ENCODE results near the gene MDC1.

The MDC1 gene

DNA sequence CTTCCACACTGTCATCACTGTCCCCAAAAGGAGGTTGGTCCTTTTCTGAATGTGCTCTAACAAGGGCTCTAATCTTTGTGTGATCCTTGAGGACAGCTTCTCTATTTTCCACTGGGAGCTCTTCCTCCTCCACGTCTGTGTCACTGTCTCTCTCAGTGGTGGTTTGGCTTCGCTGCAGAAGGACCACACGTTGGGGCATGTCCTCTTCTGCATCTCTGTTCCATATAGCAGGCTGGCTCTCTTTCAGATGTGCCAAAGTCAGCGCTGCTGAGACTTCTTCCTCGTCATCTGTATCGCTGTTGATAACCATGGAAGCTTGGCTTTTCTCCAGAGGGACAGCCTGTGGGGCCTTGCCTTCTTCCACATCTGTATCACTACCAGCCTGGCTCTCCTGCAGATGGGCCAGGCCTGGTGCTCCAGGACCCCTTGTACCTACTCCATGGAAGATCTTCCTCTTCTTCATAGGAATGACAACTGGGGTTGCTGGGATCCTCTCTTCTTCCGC is 4.6 kb downstream of the MDC1 start:
- Histone ChIP-seq H3K27ac (no peak overlapping the region), H3K36me3 (replicated peaks) (peaks cover 25% of the 10 kb centered on the region), H3K4me3 (ENCODE audit: low read depth, low read length) (no peak overlapping the region), H3K27me3 (replicated peaks) (no peaks in the 10 kb centered on the region)
- TF ChIP-seq, protein P1, sequence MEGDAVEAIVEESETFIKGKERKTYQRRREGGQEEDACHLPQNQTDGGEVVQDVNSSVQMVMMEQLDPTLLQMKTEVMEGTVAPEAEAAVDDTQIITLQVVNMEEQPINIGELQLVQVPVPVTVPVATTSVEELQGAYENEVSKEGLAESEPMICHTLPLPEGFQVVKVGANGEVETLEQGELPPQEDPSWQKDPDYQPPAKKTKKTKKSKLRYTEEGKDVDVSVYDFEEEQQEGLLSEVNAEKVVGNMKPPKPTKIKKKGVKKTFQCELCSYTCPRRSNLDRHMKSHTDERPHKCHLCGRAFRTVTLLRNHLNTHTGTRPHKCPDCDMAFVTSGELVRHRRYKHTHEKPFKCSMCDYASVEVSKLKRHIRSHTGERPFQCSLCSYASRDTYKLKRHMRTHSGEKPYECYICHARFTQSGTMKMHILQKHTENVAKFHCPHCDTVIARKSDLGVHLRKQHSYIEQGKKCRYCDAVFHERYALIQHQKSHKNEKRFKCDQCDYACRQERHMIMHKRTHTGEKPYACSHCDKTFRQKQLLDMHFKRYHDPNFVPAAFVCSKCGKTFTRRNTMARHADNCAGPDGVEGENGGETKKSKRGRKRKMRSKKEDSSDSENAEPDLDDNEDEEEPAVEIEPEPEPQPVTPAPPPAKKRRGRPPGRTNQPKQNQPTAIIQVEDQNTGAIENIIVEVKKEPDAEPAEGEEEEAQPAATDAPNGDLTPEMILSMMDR (IDR thresholded peaks at IDR 0.05; ENCODE audit: low read depth, low read length, missing control alignments): no peak
- no peak for DNase-seq
- in situ Hi-C loops (cut with HindIII; ENCODE audit: low pct_ligation_motif_present, low sequenced_read_pairs): no loop called here

DNA sequence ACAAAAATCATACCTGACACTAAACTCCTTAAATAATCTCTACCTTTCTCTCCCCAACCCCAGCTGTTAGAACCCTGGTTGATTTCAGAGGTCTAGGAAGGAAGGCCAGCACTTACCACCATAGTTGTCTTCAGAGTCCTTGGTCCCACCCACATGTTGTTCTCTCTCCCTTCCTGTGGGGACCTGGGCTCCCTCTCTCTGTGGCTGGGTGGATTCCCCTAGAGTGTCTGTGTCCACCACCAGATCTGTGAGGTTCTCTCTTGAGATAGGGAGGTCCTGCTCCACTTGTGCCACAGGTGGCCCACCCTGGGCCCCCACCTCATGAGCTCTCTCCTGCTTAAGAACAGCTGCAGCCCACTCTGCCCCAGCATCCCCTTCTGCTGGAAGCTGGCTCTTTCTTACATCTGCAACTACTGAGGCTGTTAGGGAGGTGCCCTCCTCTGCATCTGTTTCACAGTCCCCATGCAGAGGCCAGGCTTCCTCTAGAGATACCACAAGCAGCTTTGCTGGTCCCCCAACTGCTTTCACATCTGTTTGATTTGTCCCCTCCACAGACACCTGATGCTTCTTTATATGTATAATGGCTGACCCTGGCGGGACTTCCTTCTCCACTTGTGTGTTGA is 5.2 kb downstream of the MDC1 start:
- TF ChIP-seq, protein P1 (IDR thresholded peaks at IDR 0.05; ENCODE audit: low read depth, low read length, missing control alignments): no peak
- H3K4me3 ChIP-seq (ENCODE audit: low read depth, low read length): no peak overlapping the region
- in situ Hi-C loops (cut with HindIII; ENCODE audit: low pct_ligation_motif_present, low sequenced_read_pairs): no loop called here
- H3K27ac ChIP-seq: no peak overlapping the region
- no peaks in the 10 kb centered on the region for H3K27me3 ChIP-seq (replicated peaks)
- H3K36me3 ChIP-seq (replicated peaks): peaks cover 25% of the 10 kb centered on the region
- DNase-seq: no peak

DNA sequence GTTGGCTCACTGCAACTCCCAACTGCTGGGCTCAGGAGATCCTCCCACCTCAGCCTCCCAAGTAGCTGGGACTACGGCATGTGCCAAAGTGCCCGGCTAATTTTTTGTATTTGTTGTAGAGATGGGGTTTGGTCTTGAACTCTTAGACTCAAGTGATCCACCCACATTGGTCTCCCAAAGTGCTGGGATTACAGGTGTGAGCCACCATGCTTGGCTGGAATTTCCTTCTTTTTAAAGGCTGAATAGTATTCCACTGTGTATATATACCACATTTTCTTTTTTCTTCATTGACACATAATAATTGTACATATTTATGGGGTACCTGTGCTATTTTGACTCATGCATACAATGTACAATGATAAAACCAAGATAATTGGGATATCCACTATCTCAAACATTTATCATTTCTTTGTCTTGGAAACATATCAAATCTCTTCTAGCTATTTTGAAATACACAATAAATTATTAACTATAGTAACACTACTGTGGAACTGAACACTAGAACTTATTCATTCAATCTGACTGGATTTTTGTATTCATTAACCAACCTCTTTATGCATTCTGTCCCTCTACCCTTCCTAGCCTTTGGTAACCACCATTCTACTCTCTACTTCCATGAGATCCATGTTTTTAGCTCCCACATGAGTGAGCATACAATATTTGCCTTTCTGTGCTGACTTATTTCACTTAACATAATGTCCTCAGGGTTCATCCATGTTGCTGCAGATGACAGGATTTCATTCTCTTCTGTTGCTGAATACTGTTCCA is 7.8 kb downstream of the MDC1 start:
- in situ Hi-C loops (cut with HindIII; ENCODE audit: low pct_ligation_motif_present, low sequenced_read_pairs): no loop called here
- no peak overlapping the region for H3K4me3 ChIP-seq (ENCODE audit: low read depth, low read length)
- H3K27ac ChIP-seq: no peak overlapping the region
- peaks cover 25% of the 10 kb centered on the region for H3K36me3 ChIP-seq (replicated peaks)
- DNase-seq: no peak
- H3K27me3 ChIP-seq (replicated peaks): no peaks in the 10 kb centered on the region
- TF ChIP-seq, protein P1 (IDR thresholded peaks at IDR 0.05; ENCODE audit: low read depth, low read length, missing control alignments): no peak

DNA sequence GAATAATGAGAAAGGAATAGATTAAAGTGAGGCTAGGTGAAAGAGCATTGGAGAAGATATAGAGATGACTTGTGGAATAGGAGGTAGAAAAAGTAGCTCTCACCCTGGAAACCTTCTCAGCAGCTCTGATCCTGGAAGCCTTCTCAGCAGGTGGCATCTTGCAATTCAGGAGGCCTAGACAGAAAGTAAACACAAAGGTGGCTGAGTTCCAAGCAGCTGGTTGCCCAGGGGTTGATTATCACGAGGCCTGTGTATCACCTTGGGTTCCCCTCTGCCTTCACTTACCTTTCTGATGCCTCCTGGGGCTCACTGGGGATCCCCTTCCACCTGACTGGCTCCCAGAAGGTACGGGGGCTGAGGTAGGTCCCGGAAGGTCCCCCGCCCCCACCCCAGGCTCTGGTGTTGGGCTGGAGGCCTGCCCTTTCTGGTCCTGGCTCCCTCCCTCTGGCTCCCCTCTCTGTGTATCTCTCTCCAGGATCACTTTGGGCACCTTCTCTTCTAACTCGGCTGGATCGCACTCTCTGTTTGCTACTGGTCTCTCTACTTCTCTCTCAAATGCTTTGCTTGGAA is 9.7 kb downstream of the MDC1 start:
- in situ Hi-C loops (cut with HindIII; ENCODE audit: low pct_ligation_motif_present, low sequenced_read_pairs): no loop called here
- Histone ChIP-seq H3K27me3 (replicated peaks) (no peaks in the 10 kb centered on the region), H3K36me3 (replicated peaks) (peaks cover 21% of the 10 kb centered on the region), H3K27ac (no peak overlapping the region), H3K4me3 (ENCODE audit: low read depth, low read length) (no peak overlapping the region)
- TF ChIP-seq, protein P1 (IDR thresholded peaks at IDR 0.05; ENCODE audit: low read depth, low read length, missing control alignments): no peak
- no peak for DNase-seq

DNA sequence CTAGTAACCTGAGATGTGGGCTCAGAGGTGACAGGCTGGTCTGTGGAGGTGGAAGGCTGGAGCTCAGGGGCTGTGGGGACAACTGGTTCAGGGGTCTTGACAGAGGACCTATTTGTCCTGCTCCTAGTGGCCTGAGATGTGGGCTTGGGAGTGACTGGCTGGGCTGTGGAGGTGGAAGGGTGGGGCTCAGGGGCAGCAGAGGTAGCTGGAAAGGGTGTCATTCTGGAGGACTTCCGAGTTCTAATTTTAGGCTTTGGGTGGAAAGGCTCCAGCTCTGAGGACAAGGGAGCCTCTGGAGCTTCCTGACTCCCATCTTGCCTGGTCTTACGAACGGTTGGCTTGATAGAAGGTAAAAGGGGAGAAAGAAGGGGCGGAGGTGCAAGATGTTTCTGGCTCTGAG is 11.5 kb downstream of the MDC1 start:
- H3K36me3 ChIP-seq (replicated peaks): peaks cover 14% of the 10 kb centered on the region
- no peak overlapping the region for H3K27ac ChIP-seq
- no peak overlapping the region for H3K4me3 ChIP-seq (ENCODE audit: low read depth, low read length)

More for the DNA sequence above, 11.5 kb downstream of the MDC1 start:
- DNase-seq: no peak
- H3K27me3 ChIP-seq (replicated peaks): no peaks in the 10 kb centered on the region
- TF ChIP-seq, protein P1 (IDR thresholded peaks at IDR 0.05; ENCODE audit: low read depth, low read length, missing control alignments): no peak
- in situ Hi-C loops (cut with HindIII; ENCODE audit: low pct_ligation_motif_present, low sequenced_read_pairs): no loop called here
